Measurements from ENCODE around the gene PNN. TPM values are rescaled to one million over a fixed set of nuclear protein-coding genes. Genes with fewer than 3 reads are reported as not detected.

Gene PNN
- total RNA-seq, 2 donors from 2014 or later: 29.8 to 32.7 TPM

GRCh38 chr14:39211109-39211741, 36.2 kb downstream of the PNN start:
- intact Hi-C loops (cut with DNase I): no loop called here
- no peak for TF ChIP-seq CTCF (IDR thresholded peaks at IDR 0.05)
- no peak for DNase-seq (ENCODE audit: low spot score)
- Histone ChIP-seq H3K27ac (no peak overlapping the region), H3K27me3 (replicated peaks; ENCODE audit: insufficient read depth) (no peaks in the 10 kb centered on the region), H3K9me3 (no peaks in the 10 kb centered on the region), H3K4me1 (replicated peaks) (no peaks in the 10 kb centered on the region), H3K36me3 (no peaks in the 10 kb centered on the region), H3K4me3 (no peak overlapping the region)
- WGBS: 93% methylated on average over 15 of the region's 15 CpGs

GRCh38 chr14:39212034-39212433, 37.0 kb downstream of the PNN start:
- H3K4me1 ChIP-seq (replicated peaks): no peaks in the 10 kb centered on the region
- no peak for TF ChIP-seq CTCF (IDR thresholded peaks at IDR 0.05)
- TF ChIP-seq POLR2A (IDR thresholded peaks at IDR 0.05): no peak
- WGBS: 76% methylated on average over 3 of the region's 3 CpGs
- no peak overlapping the region for H3K4me3 ChIP-seq
- no peak overlapping the region for H3K27ac ChIP-seq
- no peaks in the 10 kb centered on the region for H3K36me3 ChIP-seq
- H3K9me3 ChIP-seq: no peaks in the 10 kb centered on the region
- no peak for DNase-seq (ENCODE audit: low spot score)
- intact Hi-C loops (cut with DNase I): no loop called here
- H3K27me3 ChIP-seq (replicated peaks; ENCODE audit: insufficient read depth): no peaks in the 10 kb centered on the region

- Histone ChIP-seq H3K9me3 (no peaks in the 10 kb centered on the region), H3K36me3 (no peaks in the 10 kb centered on the region), H3K4me3 (no peak overlapping the region), H3K27me3 (replicated peaks; ENCODE audit: insufficient read depth) (no peaks in the 10 kb centered on the region), H3K27ac (no peak overlapping the region), H3K4me1 (replicated peaks) (no peaks in the 10 kb centered on the region)
- 88% methylated on average over 1 of the region's 1 CpG for WGBS
- TF ChIP-seq CTCF (IDR thresholded peaks at IDR 0.05) (no peak), POLR2A (IDR thresholded peaks at IDR 0.05) (no peak), POLR2AphosphoS5 (IDR thresholded peaks at IDR 0.05) (no peak)
- intact Hi-C loops (cut with DNase I): no loop called here
- DNase-seq (ENCODE audit: low spot score): no peak
Observed at GRCh38 chr14:39212693-39213092, 37.6 kb downstream of the PNN start.

GRCh38 chr14:39217214-39217879, 42.3 kb downstream of the PNN start:
- no peaks in the 10 kb centered on the region for H3K36me3 ChIP-seq
- WGBS: 74% methylated on average over 8 of the region's 8 CpGs
- H3K27ac ChIP-seq: no peak overlapping the region
- no peaks in the 10 kb centered on the region for H3K4me1 ChIP-seq (replicated peaks)
- no peaks in the 10 kb centered on the region for H3K9me3 ChIP-seq
- no peaks in the 10 kb centered on the region for H3K27me3 ChIP-seq (replicated peaks; ENCODE audit: insufficient read depth)
- TF ChIP-seq POLR2AphosphoS5 (IDR thresholded peaks at IDR 0.05): no peak
- no peak for DNase-seq (ENCODE audit: low spot score)
- no peak overlapping the region for H3K4me3 ChIP-seq
- intact Hi-C loops (cut with DNase I): no loop called here

- H3K9me3 ChIP-seq: no peaks in the 10 kb centered on the region
- H3K4me1 ChIP-seq (replicated peaks): no peaks in the 10 kb centered on the region
- TF ChIP-seq POLR2AphosphoS5 (IDR thresholded peaks at IDR 0.05): no peak
- TF ChIP-seq CTCF (IDR thresholded peaks at IDR 0.05): no peak
- TF ChIP-seq POLR2A (IDR thresholded peaks at IDR 0.05): no peak
- H3K36me3 ChIP-seq: no peaks in the 10 kb centered on the region
- no peaks in the 10 kb centered on the region for H3K27me3 ChIP-seq (replicated peaks; ENCODE audit: insufficient read depth)
- WGBS: 42% methylated on average over 5 of the region's 5 CpGs
- DNase-seq (ENCODE audit: low spot score): no peak
- no peak overlapping the region for H3K27ac ChIP-seq
- no peak overlapping the region for H3K4me3 ChIP-seq
- intact Hi-C loops (cut with DNase I): no loop called here
Observed at GRCh38 chr14:39218171-39218769, 43.2 kb downstream of the PNN start.
